ENCODE data around the gene CPA1.

CPA1 gene

GRCh38 chr7:130359276-130359857, 20.9 kb upstream of the CPA1 start:
- Histone ChIP-seq H3K4me3 (ENCODE audit: low read depth, low read length) (no peak overlapping the region), H3K27ac (ENCODE audit: extremely low read depth, low read depth, low read length) (no peak overlapping the region), H3K36me3 (ENCODE audit: control insufficient read depth in 2 of 2, insufficient read depth in 1 of 2, low read length in 2 of 2) (no peaks in the 10 kb centered on the region), H3K4me1 (ENCODE audit: control insufficient read depth, insufficient read depth, low read length) (peaks cover 17% of the 10 kb centered on the region), H3K9me3 (ENCODE audit: control insufficient read depth, insufficient read depth, low read depth, low read length) (no peaks in the 10 kb centered on the region)
- POLR2A ChIA-PET, result no interaction called here
- CTCF ChIA-PET, result interaction anchor here (0.6 kb wide), 1 partner anchor 25 kb away, joined by 4 read pairs; no protein-coding TSS in a partner anchor
- TF ChIP-seq BCL11B (tag by site-specific recombination; IDR thresholded peaks at IDR 0.05; ENCODE audit: low read depth) (no peak), ZNF670 (tag by site-specific recombination; IDR thresholded peaks at IDR 0.05; ENCODE audit: low read depth) (no peak), RBAK (tag by site-specific recombination; IDR thresholded peaks at IDR 0.05) (no peak), FEZF1 (tag by site-specific recombination; IDR thresholded peaks at IDR 0.05) (no peak), ZNF664 (tag by site-specific recombination; IDR thresholded peaks at IDR 0.05) (no peak), ZBTB8A (tag by site-specific recombination; IDR thresholded peaks at IDR 0.05) (no peak), ZNF140 (tag by site-specific recombination; IDR thresholded peaks at IDR 0.05) (no peak), ZNF16 (tag by site-specific recombination; IDR thresholded peaks at IDR 0.05; ENCODE audit: low read depth) (no peak), GLIS1 (tag by site-specific recombination; IDR thresholded peaks at IDR 0.05) (no peak)
- TF ChIP-seq, protein P1, sequence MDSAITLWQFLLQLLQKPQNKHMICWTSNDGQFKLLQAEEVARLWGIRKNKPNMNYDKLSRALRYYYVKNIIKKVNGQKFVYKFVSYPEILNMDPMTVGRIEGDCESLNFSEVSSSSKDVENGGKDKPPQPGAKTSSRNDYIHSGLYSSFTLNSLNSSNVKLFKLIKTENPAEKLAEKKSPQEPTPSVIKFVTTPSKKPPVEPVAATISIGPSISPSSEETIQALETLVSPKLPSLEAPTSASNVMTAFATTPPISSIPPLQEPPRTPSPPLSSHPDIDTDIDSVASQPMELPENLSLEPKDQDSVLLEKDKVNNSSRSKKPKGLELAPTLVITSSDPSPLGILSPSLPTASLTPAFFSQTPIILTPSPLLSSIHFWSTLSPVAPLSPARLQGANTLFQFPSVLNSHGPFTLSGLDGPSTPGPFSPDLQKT (IDR thresholded peaks at IDR 0.05; ENCODE audit: borderline replicate concordance, low read depth, low read length), result no peak
- TF ChIP-seq, protein P2, sequence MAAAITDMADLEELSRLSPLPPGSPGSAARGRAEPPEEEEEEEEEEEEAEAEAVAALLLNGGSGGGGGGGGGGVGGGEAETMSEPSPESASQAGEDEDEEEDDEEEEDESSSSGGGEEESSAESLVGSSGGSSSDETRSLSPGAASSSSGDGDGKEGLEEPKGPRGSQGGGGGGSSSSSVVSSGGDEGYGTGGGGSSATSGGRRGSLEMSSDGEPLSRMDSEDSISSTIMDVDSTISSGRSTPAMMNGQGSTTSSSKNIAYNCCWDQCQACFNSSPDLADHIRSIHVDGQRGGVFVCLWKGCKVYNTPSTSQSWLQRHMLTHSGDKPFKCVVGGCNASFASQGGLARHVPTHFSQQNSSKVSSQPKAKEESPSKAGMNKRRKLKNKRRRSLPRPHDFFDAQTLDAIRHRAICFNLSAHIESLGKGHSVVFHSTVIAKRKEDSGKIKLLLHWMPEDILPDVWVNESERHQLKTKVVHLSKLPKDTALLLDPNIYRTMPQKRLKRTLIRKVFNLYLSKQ (tag by site-specific recombination; IDR thresholded peaks at IDR 0.05; ENCODE audit: borderline replicate concordance), result no peak
- TF ChIP-seq, protein P3, sequence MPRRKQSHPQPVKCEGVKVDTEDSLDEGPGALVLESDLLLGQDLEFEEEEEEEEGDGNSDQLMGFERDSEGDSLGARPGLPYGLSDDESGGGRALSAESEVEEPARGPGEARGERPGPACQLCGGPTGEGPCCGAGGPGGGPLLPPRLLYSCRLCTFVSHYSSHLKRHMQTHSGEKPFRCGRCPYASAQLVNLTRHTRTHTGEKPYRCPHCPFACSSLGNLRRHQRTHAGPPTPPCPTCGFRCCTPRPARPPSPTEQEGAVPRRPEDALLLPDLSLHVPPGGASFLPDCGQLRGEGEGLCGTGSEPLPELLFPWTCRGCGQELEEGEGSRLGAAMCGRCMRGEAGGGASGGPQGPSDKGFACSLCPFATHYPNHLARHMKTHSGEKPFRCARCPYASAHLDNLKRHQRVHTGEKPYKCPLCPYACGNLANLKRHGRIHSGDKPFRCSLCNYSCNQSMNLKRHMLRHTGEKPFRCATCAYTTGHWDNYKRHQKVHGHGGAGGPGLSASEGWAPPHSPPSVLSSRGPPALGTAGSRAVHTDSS (tag by site-specific recombination; IDR thresholded peaks at IDR 0.05), result no peak

DNA sequence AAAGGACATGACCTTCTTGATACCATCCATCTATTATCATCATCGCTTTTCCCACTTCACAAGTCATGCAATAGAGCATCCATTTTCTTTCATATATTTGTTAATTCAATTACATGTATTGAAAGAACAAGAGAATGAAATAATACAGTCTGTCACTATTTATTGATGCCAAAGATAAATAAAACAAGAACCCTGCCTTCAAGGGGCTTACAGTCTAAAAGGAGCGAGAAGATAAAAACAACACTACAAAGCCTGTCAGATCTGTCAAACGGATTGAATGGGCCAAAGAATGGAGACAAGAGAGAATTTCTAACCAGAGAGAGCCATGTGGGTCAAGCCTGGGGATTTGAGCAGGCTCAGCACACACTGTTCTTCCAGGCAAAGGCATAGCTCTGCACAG, 19.8 kb upstream of the CPA1 start:
- no peaks in the 10 kb centered on the region for H3K36me3 ChIP-seq (ENCODE audit: control insufficient read depth in 2 of 2, insufficient read depth in 1 of 2, low read length in 2 of 2)
- no peak overlapping the region for H3K27ac ChIP-seq (ENCODE audit: extremely low read depth, low read depth, low read length)
- TF ChIP-seq ZNF23 (tag by site-specific recombination; IDR thresholded peaks at IDR 0.05; ENCODE audit: borderline replicate concordance) (no peak), ZNF391 (tag by site-specific recombination; IDR thresholded peaks at IDR 0.05; ENCODE audit: borderline replicate concordance, low read depth) (no peak), ZNF366 (tag by site-specific recombination; conservative IDR thresholded peaks at IDR 0.05) (no peak), ZSCAN30 (tag by site-specific recombination; IDR thresholded peaks at IDR 0.05) (no peak), ZNF24 (tag by site-specific recombination; IDR thresholded peaks at IDR 0.05) (no peak), ZFP41 (tag by site-specific recombination; IDR thresholded peaks at IDR 0.05; ENCODE audit: borderline replicate concordance) (no peak), HIC1 (tag by site-specific recombination; IDR thresholded peaks at IDR 0.05) (no peak), OSR2 (tag by site-specific recombination; IDR thresholded peaks at IDR 0.05) (no peak), ZNF76 (tag by site-specific recombination; IDR thresholded peaks at IDR 0.05; ENCODE audit: borderline replicate concordance, low read depth) (no peak), HOXA7 (CRISPR knock-in tag; IDR thresholded peaks at IDR 0.05; ENCODE audit: borderline replicate concordance) (no peak)
- no peaks in the 10 kb centered on the region for H3K9me3 ChIP-seq (ENCODE audit: control insufficient read depth, insufficient read depth, low read depth, low read length)
- ChIA-PET CTCF (interaction anchor here (0.7 kb wide), 1 partner anchor 98 kb away, joined by 4 read pairs; no protein-coding TSS in a partner anchor), POLR2A (no interaction called here)
- H3K4me1 ChIP-seq (ENCODE audit: control insufficient read depth, insufficient read depth, low read length), result peaks cover 28% of the 10 kb centered on the region
- H3K4me3 ChIP-seq (ENCODE audit: low read depth, low read length), result no peak overlapping the region

All from HEK293 (cell line).